Astrocyte of the spinal cord (primary cell): ENCODE measurements around the gene CAMP.
"Not testable (repeated sequence)": the region's sequence is repeated elsewhere in the genome, so short reads cannot be mapped to it uniquely, and the experiment has no call there.

Experiments used
- DNase-seq: peaks from one replicate; pipeline ENCODE4 v3.0.0; 2011; ENCODE audit warnings: low read depth, low spot score
- H3K4me3 ChIP-seq: 2 replicates; pipeline ENCODE4 v1.5.1; 2011; ENCODE audit warnings: low read depth, mild to moderate bottlenecking, low read length, moderate library complexity
- CTCF ChIP-seq: IDR thresholded peaks from 2 replicates; pipeline ENCODE4 v1.5.1; 2012; ENCODE audit warnings: low read depth, mild to moderate bottlenecking, low read length, inconsistent platforms
- in situ Hi-C: cut with HindIII; loops from 2 replicates; pipeline ENCODE4 v1.10.0; 2017; ENCODE audit warnings: low sequenced_read_pairs

CAMP gene

GRCh38 chr3:48194446-48195071, 28.7 kb upstream of the CAMP start:
- peak; percentile 50 for DNase-seq
- no peak overlapping the region for H3K4me3 ChIP-seq
- TF ChIP-seq CTCF, result peak; percentile 87
- in situ Hi-C loops, result no loop called here

GRCh38 chr3:48196611-48197010, 26.7 kb upstream of the CAMP start:
- in situ Hi-C loops, result no loop called here
- no peak for DNase-seq
- no peak for TF ChIP-seq CTCF
- H3K4me3 ChIP-seq, result no peak overlapping the region

GRCh38 chr3:48199117-48199516, 24.2 kb upstream of the CAMP start:
- no peak overlapping the region for H3K4me3 ChIP-seq
- TF ChIP-seq CTCF, result no peak
- DNase-seq, result no peak
- in situ Hi-C loops, result no loop called here

GRCh38 chr3:48202632-48203031, 20.7 kb upstream of the CAMP start:
- TF ChIP-seq CTCF, result no peak
- DNase-seq, result no peak
- in situ Hi-C loops, result no loop called here
- H3K4me3 ChIP-seq, result no peak overlapping the region

GRCh38 chr3:48208076-48208475, 15.2 kb upstream of the CAMP start:
- in situ Hi-C loops, result no loop called here
- no peak for DNase-seq
- no peak overlapping the region for H3K4me3 ChIP-seq

GRCh38 chr3:48209445-48209844, 13.8 kb upstream of the CAMP start:
- in situ Hi-C loops, result no loop called here
- no peak for TF ChIP-seq CTCF
- H3K4me3 ChIP-seq, result no peak overlapping the region
- DNase-seq, result no peak

More at GRCh38 chr3:48208076-48208475, 15.2 kb upstream of the CAMP start:
- no peak for TF ChIP-seq CTCF

GRCh38 chr3:48210534-48210933, 12.8 kb upstream of the CAMP start:
- in situ Hi-C loops, H3K4me3 ChIP-seq, DNase-seq: not testable (repeated sequence)

- in situ Hi-C loops, DNase-seq, H3K4me3 ChIP-seq: not testable (repeated sequence)
These were observed 11.5 kb upstream of the CAMP start for GRCh38 chr3:48211776-48212175.
